Measurements from ENCODE around the gene CABP5. TPM values are rescaled to one million over a fixed set of nuclear protein-coding genes. Genes with fewer than 3 reads are reported as not detected.
"Not testable (repeated sequence)": the region's sequence is repeated elsewhere in the genome, so short reads cannot be mapped to it uniquely, and the experiment has no call there.

Gene CABP5
- total RNA-seq, 1 donor from 2014 or later: not detected

DNA sequence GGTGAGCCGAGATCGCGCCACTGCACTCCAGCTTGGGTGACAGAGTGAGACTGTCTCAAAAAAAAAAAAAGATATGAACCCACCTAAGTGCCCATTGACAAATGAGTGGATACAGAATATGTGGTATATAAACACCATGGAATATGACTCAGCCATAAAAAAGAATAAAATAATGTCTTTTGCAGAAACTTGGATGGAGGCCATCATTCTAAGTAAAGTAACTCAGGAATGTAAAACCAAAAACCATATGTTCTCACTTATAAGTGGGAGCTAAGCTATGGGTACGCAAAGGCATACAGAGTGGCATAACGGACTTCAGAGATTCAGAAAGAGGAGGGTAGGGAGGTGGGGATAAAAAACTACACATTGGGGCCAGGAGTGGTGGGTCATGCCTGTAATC, 37.2 kb upstream of the CABP5 start:
- Mint-ChIP-seq H3K36me3 (no peaks in the 10 kb centered on the region), H3K27ac (no peak overlapping the region), H3K27me3 (ENCODE audit: low read depth) (peaks cover 15% of the 10 kb centered on the region), H3K9me3 (no peaks in the 10 kb centered on the region), H3K4me1 (no peaks in the 10 kb centered on the region), H3K4me3 (no peak overlapping the region)
- DNase-seq (ENCODE audit: low spot score in 2 of 2, unreplicated experiment in 2 of 2): no peak
- TF ChIP-seq, protein P1, sequence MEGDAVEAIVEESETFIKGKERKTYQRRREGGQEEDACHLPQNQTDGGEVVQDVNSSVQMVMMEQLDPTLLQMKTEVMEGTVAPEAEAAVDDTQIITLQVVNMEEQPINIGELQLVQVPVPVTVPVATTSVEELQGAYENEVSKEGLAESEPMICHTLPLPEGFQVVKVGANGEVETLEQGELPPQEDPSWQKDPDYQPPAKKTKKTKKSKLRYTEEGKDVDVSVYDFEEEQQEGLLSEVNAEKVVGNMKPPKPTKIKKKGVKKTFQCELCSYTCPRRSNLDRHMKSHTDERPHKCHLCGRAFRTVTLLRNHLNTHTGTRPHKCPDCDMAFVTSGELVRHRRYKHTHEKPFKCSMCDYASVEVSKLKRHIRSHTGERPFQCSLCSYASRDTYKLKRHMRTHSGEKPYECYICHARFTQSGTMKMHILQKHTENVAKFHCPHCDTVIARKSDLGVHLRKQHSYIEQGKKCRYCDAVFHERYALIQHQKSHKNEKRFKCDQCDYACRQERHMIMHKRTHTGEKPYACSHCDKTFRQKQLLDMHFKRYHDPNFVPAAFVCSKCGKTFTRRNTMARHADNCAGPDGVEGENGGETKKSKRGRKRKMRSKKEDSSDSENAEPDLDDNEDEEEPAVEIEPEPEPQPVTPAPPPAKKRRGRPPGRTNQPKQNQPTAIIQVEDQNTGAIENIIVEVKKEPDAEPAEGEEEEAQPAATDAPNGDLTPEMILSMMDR (IDR thresholded peaks at IDR 0.05; ENCODE audit: unreplicated experiment): no peak

DNA sequence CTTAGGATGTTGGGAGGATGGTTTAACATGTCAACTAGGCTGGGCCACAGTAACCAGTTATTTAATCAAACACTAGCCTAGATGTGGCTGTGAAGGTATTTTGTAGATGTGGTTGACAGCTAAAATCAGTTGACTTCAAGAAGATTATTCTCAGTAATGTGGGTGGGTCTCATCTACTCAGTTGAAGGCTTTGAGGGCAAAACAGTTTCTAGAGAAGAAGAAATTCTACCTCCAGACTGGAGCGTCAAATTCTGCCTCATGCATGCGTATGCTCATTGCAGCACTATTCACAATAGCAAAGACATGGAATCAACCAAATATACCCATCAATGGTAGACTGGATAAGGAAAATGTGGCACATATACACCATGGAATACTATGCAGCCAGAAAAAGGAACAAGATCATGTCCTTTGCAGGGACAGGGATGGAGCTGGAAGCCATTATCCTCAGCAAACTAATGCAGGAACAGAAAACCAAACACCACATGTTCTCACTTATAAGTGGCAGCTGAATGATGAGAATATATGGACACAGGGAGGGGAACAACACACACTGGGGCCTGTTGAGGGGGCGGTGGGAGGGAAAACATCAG, 26.4 kb upstream of the CABP5 start:
- not testable (repeated sequence) for DNase-seq (ENCODE audit: low spot score in 2 of 2, unreplicated experiment in 2 of 2); H3K4me1 Mint-ChIP-seq; H3K27ac Mint-ChIP-seq; H3K36me3 Mint-ChIP-seq; H3K9me3 Mint-ChIP-seq; H3K27me3 Mint-ChIP-seq (ENCODE audit: low read depth); H3K4me3 Mint-ChIP-seq

DNA sequence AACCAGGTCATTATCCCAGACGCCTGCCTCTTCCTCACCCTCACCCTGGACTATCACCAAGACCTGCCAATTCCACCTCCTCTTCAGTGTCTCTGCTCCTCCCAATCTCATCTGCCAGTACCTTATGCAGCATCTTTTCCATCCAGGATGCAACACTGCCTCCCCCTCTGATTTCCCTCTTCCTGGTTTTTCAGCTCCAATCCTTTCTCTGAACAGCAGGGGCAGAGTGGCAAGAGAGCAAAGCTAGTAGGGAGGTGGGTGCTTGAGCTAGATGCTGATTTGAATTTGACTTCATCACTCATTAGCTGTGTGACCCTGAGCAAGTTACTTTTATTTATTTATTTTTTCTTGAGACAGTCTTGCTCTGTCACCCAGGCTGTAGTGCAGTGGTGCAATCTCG, 25.6 kb upstream of the CABP5 start:
- Mint-ChIP-seq H3K27ac (no peak overlapping the region), H3K36me3 (no peaks in the 10 kb centered on the region), H3K27me3 (ENCODE audit: low read depth) (peaks cover 5% of the 10 kb centered on the region), H3K9me3 (no peaks in the 10 kb centered on the region), H3K4me1 (no peaks in the 10 kb centered on the region), H3K4me3 (no peak overlapping the region)
- TF ChIP-seq, protein P1 (IDR thresholded peaks at IDR 0.05; ENCODE audit: unreplicated experiment): no peak
- no peak for DNase-seq (ENCODE audit: low spot score in 2 of 2, unreplicated experiment in 2 of 2)

DNA sequence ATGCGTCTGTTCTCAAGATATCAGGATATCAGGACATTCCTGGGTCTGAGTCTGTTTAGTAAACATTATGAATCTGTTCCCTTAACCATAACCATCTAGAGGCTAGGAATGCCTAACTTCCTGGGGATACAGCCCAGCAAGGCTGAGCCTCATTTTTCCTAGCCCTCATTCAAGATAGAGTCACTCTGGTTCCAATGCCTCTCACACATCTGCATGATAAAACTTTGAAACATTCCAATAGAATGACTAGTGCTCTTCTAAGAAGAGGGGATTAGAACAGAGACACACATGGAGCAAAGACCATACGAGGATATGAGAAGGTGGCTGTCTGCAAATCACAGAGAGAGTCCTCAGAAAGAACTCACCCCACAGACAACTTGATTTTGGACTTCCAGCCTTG, 20.6 kb upstream of the CABP5 start:
- H3K27ac Mint-ChIP-seq: no peak overlapping the region
- H3K36me3 Mint-ChIP-seq: no peaks in the 10 kb centered on the region
- H3K9me3 Mint-ChIP-seq: no peaks in the 10 kb centered on the region
- no peak overlapping the region for H3K4me3 Mint-ChIP-seq
- H3K4me1 Mint-ChIP-seq: no peaks in the 10 kb centered on the region
- no peak for DNase-seq (ENCODE audit: low spot score in 2 of 2, unreplicated experiment in 2 of 2)
- TF ChIP-seq, protein P1 (IDR thresholded peaks at IDR 0.05; ENCODE audit: unreplicated experiment): no peak
- H3K27me3 Mint-ChIP-seq (ENCODE audit: low read depth): peaks cover 28% of the 10 kb centered on the region

DNA sequence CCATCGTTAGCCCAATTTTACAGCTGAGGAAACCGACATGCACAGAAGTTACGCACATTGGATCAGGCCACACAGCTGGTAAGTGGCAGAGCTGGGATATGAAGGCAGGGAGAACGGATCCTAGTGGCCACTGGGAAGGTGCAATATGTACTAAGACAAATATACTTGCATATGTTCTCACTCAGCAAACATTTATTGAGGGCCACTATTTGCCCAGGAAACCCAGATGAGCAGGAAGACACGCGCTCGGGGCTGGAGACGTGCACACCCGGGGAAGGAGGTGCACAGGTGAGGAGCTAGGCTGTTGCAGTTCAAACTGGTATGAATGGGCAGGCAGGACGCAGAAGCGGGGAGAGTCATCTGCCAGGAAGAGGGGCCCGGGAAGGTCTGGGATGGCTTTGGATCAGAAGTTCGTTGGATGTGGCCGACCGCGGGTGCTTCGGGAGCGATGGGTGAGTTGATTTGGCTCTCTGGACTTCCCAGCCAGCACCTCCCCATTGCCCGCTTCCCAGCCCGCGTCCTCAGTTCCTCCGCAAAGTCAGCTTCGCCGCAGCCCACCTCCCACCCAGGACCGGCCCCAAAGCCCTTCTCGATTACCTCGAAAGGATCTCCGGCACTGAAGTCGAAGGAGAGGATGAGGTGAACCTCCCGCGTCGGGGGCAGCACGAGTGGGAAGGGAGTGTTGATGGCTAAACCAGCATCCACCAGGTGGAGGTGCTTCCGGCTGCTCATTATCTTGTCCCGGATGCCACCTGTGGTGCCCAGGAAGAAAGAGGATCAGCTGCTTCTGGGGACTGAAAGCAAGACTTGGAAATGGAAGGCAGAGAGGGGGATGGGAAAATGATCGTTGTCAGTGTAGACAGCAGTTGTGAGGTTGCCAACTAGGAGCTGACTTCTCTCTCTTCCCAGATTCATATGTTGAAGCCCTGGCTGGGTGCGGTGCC, 17.8 kb upstream of the CABP5 start:
- Mint-ChIP-seq H3K9me3 (no peaks in the 10 kb centered on the region), H3K36me3 (no peaks in the 10 kb centered on the region), H3K27ac (no peak overlapping the region), H3K4me3 (no peak overlapping the region), H3K27me3 (ENCODE audit: low read depth) (peaks cover 29% of the 10 kb centered on the region), H3K4me1 (no peaks in the 10 kb centered on the region)
- no peak for DNase-seq (ENCODE audit: low spot score in 2 of 2, unreplicated experiment in 2 of 2)
- TF ChIP-seq, protein P1 (IDR thresholded peaks at IDR 0.05; ENCODE audit: unreplicated experiment): no peak

DNA sequence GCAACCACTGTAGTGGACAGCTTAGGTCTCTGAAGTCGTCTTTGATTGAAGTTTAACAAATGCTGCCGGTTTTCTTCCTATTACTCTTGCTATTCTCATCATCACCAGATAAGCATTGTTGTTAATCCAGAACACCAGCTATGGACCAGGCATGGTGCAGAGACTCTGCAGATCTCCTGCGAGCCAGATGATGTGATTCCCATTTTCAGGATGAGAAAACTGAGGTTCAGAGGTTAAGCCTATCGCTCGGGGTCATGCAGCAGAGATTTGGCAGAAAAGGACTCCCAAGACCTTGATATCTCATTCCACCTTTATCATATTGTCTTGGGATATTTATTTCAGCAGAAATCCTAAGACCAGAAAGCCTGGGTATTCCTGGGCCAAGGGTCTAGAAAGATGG, 16.5 kb upstream of the CABP5 start:
- no peak overlapping the region for H3K4me3 Mint-ChIP-seq

More for the DNA sequence above, 16.5 kb upstream of the CABP5 start:
- no peaks in the 10 kb centered on the region for H3K36me3 Mint-ChIP-seq
- no peak for DNase-seq (ENCODE audit: low spot score in 2 of 2, unreplicated experiment in 2 of 2)
- peaks cover 32% of the 10 kb centered on the region for H3K27me3 Mint-ChIP-seq (ENCODE audit: low read depth)
- H3K27ac Mint-ChIP-seq: no peak overlapping the region
- H3K9me3 Mint-ChIP-seq: no peaks in the 10 kb centered on the region
- no peaks in the 10 kb centered on the region for H3K4me1 Mint-ChIP-seq
- TF ChIP-seq, protein P1 (IDR thresholded peaks at IDR 0.05; ENCODE audit: unreplicated experiment): no peak
